Stimulated activated naive B cell treated with anti-CD40 and anti-IgM and Interleukin-4, amounts not matched to agents 10 μg/mL and 1 μg/mL and 100 μg/mL, for 72 hours (primary cell): ENCODE results near the gene SSBP3.

Experiments used
- ATAC-seq, 2 donors: fragments of 150-1000 bp; cut with Tn5 transposase; replicated peaks; 2 replicates each; pipeline ENCODE4 v1.10.0; 2021; ENCODE audit warnings: moderate library complexity in 1 of 2
- DNase-seq: peaks from one replicate; pipeline ENCODE4 v3.0.0; 2021
- H3K27ac Mint-ChIP-seq: one replicate; pipeline ENCODE4 v1.8.0; 2022; ENCODE audit warnings: mild to moderate bottlenecking, mixed read lengths
- H3K27me3 Mint-ChIP-seq, 2 donors: one replicate each; pipeline ENCODE4 v1.8.0; 2022; ENCODE audit warnings: mixed read lengths in 2 of 2
- H3K36me3 Mint-ChIP-seq, 2 donors: one replicate each; pipeline ENCODE4 v1.8.0; 2022; ENCODE audit warnings: mixed read lengths in 2 of 2, mild to moderate bottlenecking in 1 of 2
- H3K4me1 Mint-ChIP-seq, 2 donors: one replicate each; pipeline ENCODE4 v1.8.0; 2022; ENCODE audit warnings: mixed read lengths in 2 of 2, mild to moderate bottlenecking in 1 of 2
- H3K4me3 Mint-ChIP-seq, 2 donors: one replicate each; pipeline ENCODE4 v1.8.0; 2022; ENCODE audit warnings: mild to moderate bottlenecking in 2 of 2, mixed read lengths in 2 of 2, moderate library complexity in 1 of 2
- H3K9me3 Mint-ChIP-seq, 2 donors: one replicate each; pipeline ENCODE4 v1.8.0; 2022; ENCODE audit warnings: mixed read lengths in 2 of 2, mild to moderate bottlenecking in 1 of 2

SSBP3 gene

DNA sequence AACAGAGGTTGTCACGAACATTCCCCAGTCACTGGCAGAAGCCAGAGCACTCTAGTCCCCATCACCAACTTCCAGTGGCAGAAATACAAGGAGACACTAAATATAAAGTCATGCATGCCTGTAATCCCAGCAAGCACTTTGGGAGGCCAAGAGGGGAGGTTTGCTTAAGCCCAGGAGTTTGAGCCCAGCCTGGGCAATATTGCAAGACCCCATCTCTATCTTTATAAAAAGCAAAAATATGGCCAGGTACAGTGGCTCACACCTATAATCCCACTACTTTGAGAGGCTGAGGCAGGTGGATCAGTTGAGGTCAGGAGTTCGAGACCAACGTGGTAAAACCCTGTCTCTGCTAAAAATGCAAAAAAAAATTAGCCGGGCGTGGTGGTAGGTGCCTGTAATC lies 212.7 kb downstream of the SSBP3 start:
- DNase-seq (no peak), ATAC-seq (no peak)
- no peak overlapping the region for H3K27ac Mint-ChIP-seq
- no peaks in the 10 kb centered on the region for H3K9me3 Mint-ChIP-seq
- no peak overlapping the region for H3K4me3 Mint-ChIP-seq
- H3K27me3 Mint-ChIP-seq: no peaks in the 10 kb centered on the region
- H3K4me1 Mint-ChIP-seq: no peaks in the 10 kb centered on the region
- H3K36me3 Mint-ChIP-seq: peaks cover 20 to 24% of the 10 kb centered on the region in 2 donors

DNA sequence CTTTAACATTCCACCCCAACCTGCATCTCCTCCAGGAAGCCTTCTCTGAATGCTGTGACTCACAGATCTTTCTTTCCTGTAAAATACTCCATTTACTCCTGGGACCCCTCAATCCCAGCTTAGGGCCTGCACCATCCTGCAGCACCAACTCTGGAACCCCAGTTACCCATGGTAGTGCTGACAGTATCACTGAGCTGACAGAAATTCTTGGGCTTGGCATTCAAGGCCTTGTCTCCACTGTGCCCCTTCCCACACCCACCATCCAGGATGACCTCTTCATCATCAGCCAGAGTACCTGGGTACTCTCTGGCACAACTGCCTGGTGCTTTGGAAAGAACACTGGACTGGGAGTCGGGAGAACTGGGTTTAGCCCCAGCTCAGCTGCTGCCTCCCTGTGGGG lies 214.7 kb downstream of the SSBP3 start:
- Mint-ChIP-seq H3K4me3 (no peak overlapping the region), H3K9me3 (no peaks in the 10 kb centered on the region), H3K4me1 (no peaks in the 10 kb centered on the region), H3K27me3 (no peaks in the 10 kb centered on the region), H3K36me3 (peaks cover 26 to 31% of the 10 kb centered on the region in 2 donors), H3K27ac (no peak overlapping the region)
- no peak for ATAC-seq
- no peak for DNase-seq

DNA sequence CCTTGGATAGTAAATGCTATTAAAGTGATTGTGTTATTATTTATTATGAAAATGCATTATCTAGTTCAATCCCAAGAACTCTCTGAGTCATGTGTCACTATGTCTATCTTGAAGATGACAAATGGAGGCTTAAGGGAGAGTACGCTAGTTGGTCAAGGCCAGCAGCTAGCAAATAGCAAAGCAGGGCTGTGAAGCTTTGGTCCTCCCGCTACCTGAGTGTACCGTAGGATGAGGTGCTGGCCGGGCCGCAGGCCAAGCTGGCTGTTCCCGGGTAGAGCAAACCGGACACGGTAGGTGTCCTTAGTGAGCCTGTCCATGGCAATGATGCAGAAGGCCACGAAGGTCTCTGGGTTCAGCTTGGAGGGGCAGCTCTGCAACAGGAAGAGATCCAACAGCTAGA lies 215.7 kb downstream of the SSBP3 start:
- ATAC-seq (no peak), DNase-seq (no peak)
- Mint-ChIP-seq H3K4me1 (no peaks in the 10 kb centered on the region), H3K27ac (no peak overlapping the region), H3K9me3 (peaks cover 0 to 4% of the 10 kb centered on the region in 2 donors), H3K36me3 (peaks cover 29 to 39% of the 10 kb centered on the region in 2 donors), H3K4me3 (no peak overlapping the region), H3K27me3 (no peaks in the 10 kb centered on the region)

DNA sequence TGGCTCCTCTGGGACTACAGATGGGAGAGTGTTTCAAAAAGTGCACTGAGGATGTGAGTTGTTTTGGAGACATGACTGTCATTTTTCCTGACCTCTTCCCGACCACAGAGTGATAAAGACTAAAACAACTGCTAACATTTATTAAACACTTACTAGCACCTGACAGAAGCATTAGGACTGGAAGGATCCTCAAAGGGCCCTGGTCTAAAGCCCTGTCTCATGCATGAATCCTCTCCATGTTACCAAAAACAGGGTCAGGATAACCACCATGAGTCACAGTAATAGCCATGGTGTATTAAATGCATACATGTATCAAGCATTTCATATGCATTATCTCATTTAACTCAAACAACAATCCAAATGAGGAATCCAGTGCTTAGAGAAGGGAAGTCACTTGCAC lies 217.9 kb downstream of the SSBP3 start:
- H3K4me1 Mint-ChIP-seq: no peaks in the 10 kb centered on the region
- peaks cover 0 to 4% of the 10 kb centered on the region in 2 donors for H3K9me3 Mint-ChIP-seq
- no peak overlapping the region for H3K4me3 Mint-ChIP-seq
- H3K36me3 Mint-ChIP-seq: peaks cover 25 to 35% of the 10 kb centered on the region in 2 donors
- no peaks in the 10 kb centered on the region for H3K27me3 Mint-ChIP-seq
- ATAC-seq (no peak), DNase-seq (no peak)
- no peak overlapping the region for H3K27ac Mint-ChIP-seq

DNA sequence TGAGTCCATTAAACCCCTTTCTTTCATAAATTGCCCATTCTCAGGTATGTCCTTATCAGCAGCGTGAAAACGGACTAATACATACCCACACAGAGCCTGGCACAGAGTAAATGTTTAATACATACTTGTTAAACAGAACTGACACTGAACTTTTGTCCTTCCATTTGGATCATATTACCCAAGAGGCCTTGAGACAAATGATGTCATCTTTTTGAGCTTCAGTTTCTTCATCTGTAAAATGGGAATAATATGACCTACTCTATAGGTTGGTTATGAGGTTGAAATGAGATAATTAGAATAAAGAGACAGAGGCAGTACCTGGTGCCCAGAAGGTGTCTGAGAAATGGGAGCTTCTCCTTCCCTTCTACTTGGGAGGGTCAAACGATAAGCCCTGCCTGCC lies 220.1 kb downstream of the SSBP3 start:
- Mint-ChIP-seq H3K27ac (no peak overlapping the region), H3K36me3 (peaks cover 25 to 42% of the 10 kb centered on the region in 2 donors), H3K27me3 (no peaks in the 10 kb centered on the region), H3K4me3 (no peak overlapping the region), H3K9me3 (peaks cover 0 to 4% of the 10 kb centered on the region in 2 donors), H3K4me1 (no peaks in the 10 kb centered on the region)
- ATAC-seq (no peak), DNase-seq (no peak)

DNA sequence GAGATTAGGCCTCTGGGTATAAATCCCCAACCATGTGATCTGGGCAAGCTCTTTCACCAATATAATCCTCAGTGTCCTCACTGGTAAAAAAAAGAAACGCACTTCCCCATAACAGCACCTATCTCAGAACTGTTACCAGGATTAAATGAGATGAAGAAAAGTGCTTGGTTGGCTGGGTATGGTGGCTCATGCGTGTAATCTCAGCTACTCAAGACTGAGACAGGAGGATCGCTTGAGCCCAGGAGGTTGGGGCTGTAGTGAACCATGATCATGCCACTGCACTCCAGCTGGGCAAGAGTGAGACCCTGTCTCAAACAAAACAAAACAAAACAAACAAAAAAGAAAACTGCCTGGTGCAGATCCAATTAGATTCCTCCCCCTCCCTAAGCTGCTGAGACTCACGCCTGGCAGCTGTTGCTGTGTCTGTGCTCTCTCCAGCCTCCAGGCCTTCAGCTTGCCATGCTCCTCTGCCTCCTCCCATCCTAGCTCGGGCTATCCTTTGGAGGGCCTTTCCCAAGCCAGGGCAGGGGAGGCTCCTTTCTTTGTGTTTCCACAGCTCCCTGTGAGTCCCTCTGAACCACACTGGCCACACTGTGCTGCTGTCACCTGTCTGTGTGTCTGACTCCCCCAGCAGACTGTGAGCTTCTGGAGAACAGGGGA lies 225.4 kb downstream of the SSBP3 start:
- Mint-ChIP-seq H3K4me3 (no peak overlapping the region), H3K9me3 (peaks cover 0 to 1% of the 10 kb centered on the region in 2 donors), H3K27ac (no peak overlapping the region), H3K27me3 (no peaks in the 10 kb centered on the region), H3K4me1 (no peaks in the 10 kb centered on the region), H3K36me3 (peaks cover 26 to 39% of the 10 kb centered on the region in 2 donors)
- no peak for ATAC-seq
- no peak for DNase-seq

DNA sequence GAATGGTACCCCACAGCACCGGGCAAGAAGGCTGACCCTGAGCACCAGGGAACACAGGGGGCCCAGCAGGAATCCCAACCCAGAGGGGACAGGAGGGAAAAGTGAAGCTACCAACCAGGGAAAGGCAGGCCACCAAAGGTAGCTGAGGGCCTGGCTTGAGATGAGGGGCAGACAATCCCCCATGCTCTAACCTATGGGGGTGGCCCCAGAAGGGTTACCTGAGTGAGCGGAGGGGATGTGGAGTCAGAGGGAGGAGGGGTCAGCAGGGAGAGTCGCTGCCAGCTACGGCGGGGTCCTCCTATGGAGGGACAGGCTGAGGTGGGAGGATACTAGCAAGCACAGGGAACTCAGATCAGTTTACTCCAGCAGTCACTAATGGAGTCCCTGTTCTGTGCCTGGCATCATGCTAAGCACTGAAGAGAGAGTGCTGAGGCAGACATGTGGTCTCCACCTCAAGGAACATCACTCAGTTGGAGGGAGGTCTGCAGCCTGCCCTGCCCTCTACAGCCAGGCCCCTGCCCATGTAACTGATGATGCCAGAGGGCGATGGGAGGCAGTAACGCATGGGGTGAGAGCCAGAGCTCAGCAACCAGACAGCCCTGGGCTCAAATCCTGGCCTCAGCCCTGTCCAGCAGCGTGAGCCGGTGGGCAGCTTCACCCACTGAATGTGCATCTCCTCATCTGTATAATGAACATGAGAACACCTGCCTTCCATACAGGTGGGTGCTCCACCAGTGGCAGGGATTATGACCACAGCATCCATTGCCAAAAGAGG lies 227.7 kb downstream of the SSBP3 start:
- no peaks in the 10 kb centered on the region for H3K9me3 Mint-ChIP-seq
- ATAC-seq: no peak
- no peak overlapping the region for H3K4me3 Mint-ChIP-seq
- H3K4me1 Mint-ChIP-seq: no peaks in the 10 kb centered on the region
- no peak for DNase-seq
- no peak overlapping the region for H3K27ac Mint-ChIP-seq
- peaks cover 20 to 30% of the 10 kb centered on the region in 2 donors for H3K36me3 Mint-ChIP-seq
- no peaks in the 10 kb centered on the region for H3K27me3 Mint-ChIP-seq

DNA sequence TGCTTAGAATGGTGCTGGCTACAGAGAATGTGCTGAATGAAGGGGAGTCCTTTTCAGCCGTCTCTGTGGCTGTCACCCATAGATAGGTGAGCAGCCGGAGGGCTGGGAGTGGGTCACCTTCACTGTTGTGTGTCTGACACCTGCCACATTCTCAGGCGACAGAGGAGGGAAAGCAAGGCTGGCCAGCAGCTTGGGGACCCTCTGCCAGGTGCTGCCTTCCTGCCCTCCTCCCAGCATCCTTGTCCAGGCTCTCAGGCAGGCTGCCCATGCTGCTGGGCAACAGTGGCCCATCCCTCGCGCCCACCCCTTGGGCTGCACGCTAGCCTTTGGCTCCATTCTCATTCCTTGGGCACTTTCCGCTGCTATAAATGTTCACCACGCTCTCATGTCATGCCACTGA lies 228.5 kb downstream of the SSBP3 start:
- no peak for ATAC-seq

DNA sequence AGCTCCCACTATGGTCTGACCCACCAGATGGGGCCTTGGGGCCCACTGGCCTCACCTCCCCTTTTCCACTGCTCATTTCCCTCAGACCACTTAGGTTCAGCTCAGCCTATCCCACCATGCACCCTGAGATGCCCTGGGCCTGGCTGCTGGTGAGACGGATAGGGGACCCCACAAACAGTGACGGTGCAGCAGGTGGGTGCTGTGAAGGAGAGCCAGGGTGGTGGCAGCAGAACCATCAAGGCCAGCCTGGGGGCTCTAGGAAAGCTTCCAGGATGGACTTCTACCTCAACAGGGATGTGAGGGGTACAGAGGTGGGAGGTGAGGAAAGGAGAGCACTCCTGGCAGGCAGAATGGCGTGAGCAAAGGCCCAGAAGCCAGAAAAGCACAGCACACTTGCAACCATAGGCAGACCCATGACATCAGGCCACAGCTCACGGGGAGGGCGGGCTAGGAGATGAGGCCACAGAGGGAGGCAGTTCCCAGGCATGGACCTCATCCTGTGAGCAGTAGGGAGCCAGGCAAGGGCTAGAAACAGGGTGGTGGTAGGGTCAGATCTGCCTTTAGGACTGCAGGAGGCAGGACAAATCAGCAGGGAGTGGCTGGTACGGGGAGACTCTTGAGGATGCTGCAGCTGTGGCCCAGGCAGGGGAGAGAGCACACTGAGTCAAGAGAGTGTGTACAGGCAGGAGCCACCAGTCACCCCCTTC lies 229.4 kb downstream of the SSBP3 start:
- H3K27ac Mint-ChIP-seq: peak overlapping the region; percentile 42
- H3K4me1 Mint-ChIP-seq: no peaks in the 10 kb centered on the region
- no peaks in the 10 kb centered on the region for H3K27me3 Mint-ChIP-seq

More for the DNA sequence above, 228.5 kb downstream of the SSBP3 start:
- Mint-ChIP-seq H3K4me3 (no peak overlapping the region), H3K9me3 (no peaks in the 10 kb centered on the region), H3K27me3 (no peaks in the 10 kb centered on the region), H3K27ac (no peak overlapping the region), H3K4me1 (no peaks in the 10 kb centered on the region), H3K36me3 (peaks cover 20 to 25% of the 10 kb centered on the region in 2 donors)
- no peak for DNase-seq

More for the DNA sequence above, 229.4 kb downstream of the SSBP3 start:
- ATAC-seq (no peak), DNase-seq (no peak)
- Mint-ChIP-seq H3K4me3 (no peak overlapping the region), H3K36me3 (peaks cover 20 to 25% of the 10 kb centered on the region in 2 donors), H3K9me3 (no peaks in the 10 kb centered on the region)
